ENCODE measurements around the gene SCGB3A1.

The SCGB3A1 gene

GRCh38 chr5:180630426-180630825 is 39.1 kb upstream of the SCGB3A1 start:
- no peaks in the 10 kb centered on the region; the same call in none of the 2 replicates for H3K27me3 ChIP-seq (replicated peaks; ENCODE audit: control insufficient read depth, insufficient read depth, low read length)
- no peak for TF ChIP-seq CTCF (IDR thresholded peaks at IDR 0.05; ENCODE audit: insufficient read depth, low read length, poor library complexity, severe bottlenecking)
- H3K36me3 ChIP-seq (ENCODE audit: control insufficient read depth, insufficient read depth, low read length), result no peaks in the 10 kb centered on the region
- DNase-seq (ENCODE audit: extremely low read depth, insufficient read length), result no peak
- no peak overlapping the region for H3K4me3 ChIP-seq (replicated peaks; ENCODE audit: low read depth, low read length)

GRCh38 chr5:180629831-180630382 is 38.6 kb upstream of the SCGB3A1 start:
- Histone ChIP-seq H3K27me3 (replicated peaks; ENCODE audit: control insufficient read depth, insufficient read depth, low read length) (no peaks in the 10 kb centered on the region; the same call in none of the 2 replicates), H3K4me3 (replicated peaks; ENCODE audit: low read depth, low read length) (no peak overlapping the region), H3K36me3 (ENCODE audit: control insufficient read depth, insufficient read depth, low read length) (no peaks in the 10 kb centered on the region)
- DNase-seq (ENCODE audit: extremely low read depth, insufficient read length), result no peak
- no peak for TF ChIP-seq CTCF (IDR thresholded peaks at IDR 0.05; ENCODE audit: insufficient read depth, low read length, poor library complexity, severe bottlenecking)

DNA sequence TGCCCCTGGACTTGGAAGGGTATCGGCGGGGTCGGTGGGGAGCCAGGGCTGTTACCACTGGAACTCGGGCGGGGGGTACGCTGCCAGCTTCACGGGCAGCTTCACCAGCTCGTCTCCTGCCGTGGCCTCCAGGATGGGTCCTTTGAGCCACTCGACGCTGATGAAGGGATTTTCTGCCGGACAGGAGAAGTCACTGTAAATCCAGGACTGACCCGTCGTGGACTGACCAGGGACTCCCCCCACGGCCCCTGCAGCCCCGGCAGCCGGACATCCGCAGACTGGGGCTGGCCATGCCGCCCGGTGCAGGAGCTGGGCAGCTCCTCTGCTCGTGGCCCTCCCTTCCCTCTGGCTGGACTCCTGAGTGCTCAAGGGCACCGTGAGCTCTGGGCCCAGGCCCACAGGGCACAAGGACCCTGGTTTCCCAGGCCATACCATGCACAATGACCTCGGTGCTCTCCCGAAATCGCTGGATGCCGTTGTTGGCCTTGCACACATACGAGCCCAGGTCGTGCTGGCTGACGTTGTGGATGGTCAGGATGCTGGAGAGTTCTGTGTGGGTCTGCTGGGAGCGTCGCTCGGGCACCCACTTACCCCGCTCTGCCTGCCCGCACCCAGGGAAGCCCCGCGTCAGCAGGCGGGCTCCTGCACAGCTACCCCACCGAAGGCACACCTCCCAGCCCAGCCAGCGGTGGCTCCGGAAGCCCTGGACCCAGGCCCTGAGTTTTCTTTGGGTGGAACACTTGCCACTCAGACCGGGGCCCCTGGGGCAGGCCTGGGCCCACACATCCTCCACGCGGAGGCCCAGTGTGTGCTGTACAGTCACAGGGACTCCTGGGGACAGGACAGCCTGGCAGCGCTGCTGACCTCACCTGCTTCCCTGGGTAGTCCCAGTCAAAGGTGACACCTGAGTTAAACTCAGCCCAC is 37.8 kb upstream of the SCGB3A1 start:
- no peak for TF ChIP-seq CTCF (IDR thresholded peaks at IDR 0.05; ENCODE audit: insufficient read depth, low read length, poor library complexity, severe bottlenecking)
- no peaks in the 10 kb centered on the region for H3K36me3 ChIP-seq (ENCODE audit: control insufficient read depth, insufficient read depth, low read length)
- H3K4me3 ChIP-seq (replicated peaks; ENCODE audit: low read depth, low read length), result no peak overlapping the region
- DNase-seq (ENCODE audit: extremely low read depth, insufficient read length), result no peak
- H3K27me3 ChIP-seq (replicated peaks; ENCODE audit: control insufficient read depth, insufficient read depth, low read length), result no peaks in the 10 kb centered on the region; the same call in none of the 2 replicates

DNA sequence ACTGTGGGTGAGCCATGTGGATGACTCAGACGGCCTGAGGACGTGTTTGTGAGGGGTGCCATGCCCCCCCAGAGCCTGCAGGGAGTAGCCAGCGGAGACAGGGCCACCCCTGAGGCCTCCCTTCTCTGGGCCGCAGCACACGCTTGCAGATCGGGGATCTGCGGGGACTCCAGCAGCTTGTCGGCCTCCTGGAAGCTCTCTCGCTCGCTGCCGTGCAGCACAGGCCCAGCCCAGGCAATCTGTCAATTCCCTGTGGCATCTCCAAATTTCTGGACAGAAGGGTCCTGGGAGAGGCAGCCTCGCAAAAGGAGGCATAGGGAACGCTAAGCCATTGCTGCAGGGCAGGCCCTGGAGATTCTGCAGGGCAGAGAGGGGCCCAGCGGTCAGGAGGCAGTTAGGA is 36.9 kb upstream of the SCGB3A1 start:
- no peaks in the 10 kb centered on the region for H3K36me3 ChIP-seq (ENCODE audit: control insufficient read depth, insufficient read depth, low read length)
- no peaks in the 10 kb centered on the region; the same call in none of the 2 replicates for H3K27me3 ChIP-seq (replicated peaks; ENCODE audit: control insufficient read depth, insufficient read depth, low read length)
- TF ChIP-seq CTCF (IDR thresholded peaks at IDR 0.05; ENCODE audit: insufficient read depth, low read length, poor library complexity, severe bottlenecking), result no peak
- H3K4me3 ChIP-seq (replicated peaks; ENCODE audit: low read depth, low read length), result no peak overlapping the region
- no peak for DNase-seq (ENCODE audit: extremely low read depth, insufficient read length)

DNA sequence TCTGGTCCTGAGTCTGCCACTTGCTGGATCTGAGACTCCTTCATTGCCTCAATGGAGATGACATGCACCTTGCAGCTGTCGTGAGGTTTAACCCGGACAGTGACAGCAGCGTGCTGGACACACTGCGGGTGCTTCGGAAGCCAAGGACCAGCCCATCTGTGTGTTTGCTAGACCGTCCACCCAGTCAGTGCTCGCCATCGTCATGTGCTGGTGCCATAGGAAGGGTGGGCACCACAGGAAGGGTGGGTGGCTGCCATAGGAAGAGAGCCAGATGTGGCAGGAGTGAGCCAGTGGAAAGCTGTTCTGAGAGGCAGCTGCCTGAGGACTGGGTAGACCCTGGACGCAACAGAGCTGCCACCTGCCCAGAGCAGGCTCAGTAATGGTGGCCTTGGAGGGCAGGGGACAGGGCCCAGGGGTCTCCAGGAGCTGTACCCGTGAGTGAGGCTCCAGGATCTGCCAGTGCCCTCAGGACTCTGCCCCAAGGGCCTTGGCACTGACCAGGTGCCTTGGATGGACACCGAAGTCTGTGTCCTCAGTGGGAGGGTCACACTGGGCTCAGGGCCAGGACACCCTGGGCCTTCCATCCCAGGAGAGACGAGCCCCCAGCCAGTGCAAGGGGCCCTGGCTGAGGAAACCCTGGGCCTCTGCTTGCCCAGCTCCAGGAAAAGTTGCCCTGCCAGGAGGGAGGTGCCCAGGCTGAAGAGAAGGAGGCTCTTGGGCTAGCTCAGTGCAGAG is 36.3 kb upstream of the SCGB3A1 start:
- TF ChIP-seq CTCF (IDR thresholded peaks at IDR 0.05; ENCODE audit: insufficient read depth, low read length, poor library complexity, severe bottlenecking), result no peak
- Histone ChIP-seq H3K27me3 (replicated peaks; ENCODE audit: control insufficient read depth, insufficient read depth, low read length) (no peaks in the 10 kb centered on the region; the same call in 1 of the 2 replicates), H3K4me3 (replicated peaks; ENCODE audit: low read depth, low read length) (no peak overlapping the region), H3K36me3 (ENCODE audit: control insufficient read depth, insufficient read depth, low read length) (no peaks in the 10 kb centered on the region)
- no peak for DNase-seq (ENCODE audit: extremely low read depth, insufficient read length)

Measured in GM06990 (cell line).